HG02610 (cell line): ENCODE measurements around the gene LRRC72.
A peak's percentile ranks its signal among the peaks of the same experiment; 100 is the strongest.

Experiments used
- ATAC-seq: cut with Tn5 transposase; IDR thresholded peaks from one replicate; pipeline ENCODE4 v1.9.1; 2021; ENCODE audit warnings: mild to moderate bottlenecking, moderate library complexity; ENCODE audit not compliant: unreplicated experiment

The LRRC72 gene

DNA sequence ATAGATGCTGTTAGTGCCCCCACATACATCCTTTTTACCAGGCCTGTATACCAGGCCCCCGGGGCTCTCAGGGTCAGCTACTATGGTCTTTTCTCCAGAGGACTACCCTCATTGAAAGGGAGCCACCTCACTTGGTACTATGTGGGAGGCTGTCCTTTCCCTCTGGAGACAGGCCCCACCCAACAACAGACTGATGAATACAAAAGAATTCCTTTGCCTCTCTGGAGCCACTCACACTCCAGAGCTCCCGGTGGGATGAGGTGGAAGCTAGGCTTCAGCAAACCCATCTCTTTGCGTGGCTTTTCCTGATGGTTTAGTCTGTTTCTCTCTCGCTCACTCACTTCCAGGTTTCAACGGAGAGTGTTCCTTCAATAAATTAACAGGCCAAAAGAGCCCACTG, 88.6 kb downstream of the LRRC72 start:
- no peak for ATAC-seq

- ATAC-seq = no peak
These were observed 89.5 kb downstream of the LRRC72 start for GRCh38 chr7:16616122-16616521.

DNA sequence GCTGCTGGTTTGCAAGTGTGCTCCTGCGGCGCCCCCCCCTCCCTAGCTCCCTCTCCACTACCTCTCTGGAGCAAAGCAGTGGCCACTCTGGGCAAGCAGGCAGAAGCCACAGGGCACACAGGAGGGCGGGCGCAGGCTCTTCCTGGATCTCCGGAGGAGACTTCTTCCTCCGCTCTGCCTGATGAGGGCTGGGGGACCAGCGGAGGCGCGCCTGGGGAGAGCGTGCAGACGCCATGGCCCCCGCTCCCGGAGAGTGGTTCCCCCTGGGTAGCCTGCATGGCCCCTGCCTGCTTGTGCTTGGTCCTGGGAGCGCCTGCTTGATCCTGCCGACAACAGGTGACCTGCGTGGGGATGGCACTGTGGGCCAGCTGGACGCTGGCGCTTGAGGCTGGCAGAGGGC, 89.9 kb downstream of the LRRC72 start:
- no peak for ATAC-seq

DNA sequence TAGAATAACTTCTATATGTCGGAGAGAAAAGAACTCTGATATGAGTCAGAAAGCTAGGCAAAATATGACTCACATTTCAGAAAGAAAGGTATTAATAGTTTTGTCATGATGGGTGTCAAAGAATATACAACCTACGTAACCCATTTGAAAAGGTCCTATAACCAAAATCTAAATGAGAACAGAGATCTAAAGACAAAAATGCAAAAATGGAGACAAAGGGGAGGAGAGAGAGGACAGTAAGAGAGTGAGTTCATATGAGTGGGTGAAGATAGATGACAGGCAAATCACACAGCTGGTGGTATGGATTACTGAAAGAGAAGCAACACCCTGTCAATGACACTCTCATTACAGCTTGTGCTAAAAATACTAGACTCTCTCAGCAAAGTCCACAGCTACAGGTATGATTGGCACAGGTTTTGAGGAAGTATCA, 93.4 kb downstream of the LRRC72 start:
- ATAC-seq = peak; percentile 90

GRCh38 chr7:16626388-16626787, 99.8 kb downstream of the LRRC72 start:
- ATAC-seq = no peak

DNA sequence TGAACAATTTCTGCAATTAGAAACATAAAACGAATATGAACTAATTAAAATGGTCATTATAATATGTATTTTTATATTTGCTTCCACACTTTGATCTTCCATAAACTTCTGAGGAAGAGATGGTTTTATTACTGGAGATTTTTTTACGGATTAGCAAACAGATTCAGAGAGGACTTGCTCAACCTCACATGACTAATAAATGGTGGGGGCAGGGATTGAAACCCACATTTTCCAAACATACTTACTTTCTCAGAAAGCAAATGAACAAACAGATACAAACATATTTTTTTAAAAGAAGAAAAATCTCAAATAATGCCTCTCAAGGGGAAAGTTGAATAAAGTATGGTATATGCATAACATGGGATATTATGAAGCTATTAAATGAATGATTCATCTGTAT, 100.6 kb downstream of the LRRC72 start:
- ATAC-seq = no peak

- no peak for ATAC-seq
These were observed 104.0 kb downstream of the LRRC72 start for GRCh38 chr7:16630654-16631053.
